ENCODE measurements around the gene FGFBP2. TPM values are rescaled to one million over a fixed set of nuclear protein-coding genes. Genes with fewer than 3 reads are reported as not detected.
A peak's percentile ranks its signal among the peaks of the same experiment; 100 is the strongest.

The FGFBP2 gene
- total RNA-seq: 1 to 10 TPM; 8.6 to 8.9 TPM

- Mint-ChIP-seq H3K27me3 (no peaks in the 10 kb centered on the region), H3K4me3 (peak within 1 kb of the TSS; percentile 75), H3K27ac (peak within 1 kb of the TSS; percentile 91), H3K9me3 (no peaks in the 10 kb centered on the region), H3K36me3 (no peaks in the 10 kb centered on the region), H3K4me1 (peaks cover 36% of the 10 kb centered on the region)
- DNase-seq: peak; percentile 83
Observed at GRCh38 chr4:15963001-15963451, at the start of gene FGFBP2. FGFBP2 (minus strand) TSS chr4:15963175; CDS start chr4:15963129, 46 bp downstream.

DNA sequence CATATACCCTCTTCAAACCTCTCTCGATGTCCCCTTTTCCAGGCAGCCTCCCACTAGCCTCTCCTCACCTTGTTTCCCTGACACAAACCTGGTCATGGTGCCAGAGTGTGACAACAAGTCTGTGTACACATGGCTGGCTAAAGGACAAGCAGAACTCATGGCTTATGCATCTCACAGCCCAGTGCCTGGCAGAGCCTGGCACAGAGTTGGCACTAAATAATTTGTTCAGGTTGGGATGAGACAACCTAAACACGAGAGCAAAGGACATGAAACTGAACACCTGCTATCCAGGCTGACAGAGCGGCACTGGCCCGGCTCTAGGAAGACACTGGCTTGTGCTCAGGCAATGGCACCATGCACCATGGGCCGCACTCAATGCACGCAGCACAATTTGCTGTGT, 48.2 kb upstream of the FGFBP2 start:
- H3K4me1 Mint-ChIP-seq: no peaks in the 10 kb centered on the region
- no peak overlapping the region for H3K27ac Mint-ChIP-seq
- peaks cover 5% of the 10 kb centered on the region for H3K27me3 Mint-ChIP-seq
- no peak overlapping the region for H3K4me3 Mint-ChIP-seq
- no peaks in the 10 kb centered on the region for H3K9me3 Mint-ChIP-seq
- DNase-seq: no peak
- H3K36me3 Mint-ChIP-seq: no peaks in the 10 kb centered on the region

- DNase-seq: no peak
- H3K4me3 Mint-ChIP-seq: no peak overlapping the region
- H3K4me1 Mint-ChIP-seq: no peaks in the 10 kb centered on the region
- no peaks in the 10 kb centered on the region for H3K36me3 Mint-ChIP-seq
- no peak overlapping the region for H3K27ac Mint-ChIP-seq
- H3K9me3 Mint-ChIP-seq: no peaks in the 10 kb centered on the region
- peaks cover 5% of the 10 kb centered on the region for H3K27me3 Mint-ChIP-seq
Observed at GRCh38 chr4:16009153-16009552, 46.2 kb upstream of the FGFBP2 start.

- Mint-ChIP-seq H3K36me3 (no peaks in the 10 kb centered on the region), H3K27me3 (peaks cover 5% of the 10 kb centered on the region), H3K4me1 (no peaks in the 10 kb centered on the region), H3K9me3 (no peaks in the 10 kb centered on the region), H3K4me3 (no peak overlapping the region), H3K27ac (no peak overlapping the region)
- DNase-seq: no peak
Observed at GRCh38 chr4:16007471-16008095, 44.6 kb upstream of the FGFBP2 start.

DNA sequence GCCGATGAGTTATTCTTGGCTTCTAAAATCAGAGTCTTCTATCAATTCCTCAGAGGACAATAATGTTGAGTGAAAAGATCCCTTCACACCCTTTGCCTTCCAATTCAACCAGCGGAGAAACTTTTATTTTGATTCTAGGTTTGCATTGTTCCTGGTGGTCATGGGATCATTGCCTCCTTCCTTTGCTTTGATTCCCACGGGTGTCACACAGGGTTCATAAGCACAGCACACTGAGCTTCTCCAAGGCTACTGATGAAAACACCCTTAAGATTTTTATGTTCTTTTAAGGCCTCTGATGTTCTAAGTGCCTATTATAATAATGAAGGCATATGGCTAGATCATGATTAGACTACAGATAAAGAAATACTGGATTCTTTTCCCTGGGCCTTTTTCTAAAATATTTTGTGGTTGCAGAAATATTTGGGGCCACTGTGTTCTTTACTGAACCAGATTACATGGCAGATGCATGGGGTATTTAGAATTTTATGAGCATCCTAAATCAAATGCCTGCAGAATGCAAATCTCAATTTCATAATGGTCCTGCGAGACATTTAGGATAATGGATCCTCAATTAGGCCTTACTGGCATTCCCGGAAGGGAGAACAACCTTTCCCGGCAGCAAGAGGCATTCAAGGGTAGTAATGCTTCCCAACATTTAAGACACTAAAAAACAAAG, 43.9 kb upstream of the FGFBP2 start:
- Mint-ChIP-seq H3K27ac (no peak overlapping the region), H3K27me3 (peaks cover 5% of the 10 kb centered on the region), H3K36me3 (no peaks in the 10 kb centered on the region), H3K4me1 (no peaks in the 10 kb centered on the region), H3K4me3 (no peak overlapping the region), H3K9me3 (no peaks in the 10 kb centered on the region)
- DNase-seq: no peak

GRCh38 chr4:16005676-16006075, 42.7 kb upstream of the FGFBP2 start:
- Mint-ChIP-seq H3K4me3 (no peak overlapping the region), H3K36me3 (no peaks in the 10 kb centered on the region), H3K9me3 (no peaks in the 10 kb centered on the region), H3K27me3 (no peaks in the 10 kb centered on the region), H3K27ac (no peak overlapping the region), H3K4me1 (no peaks in the 10 kb centered on the region)
- DNase-seq: no peak

DNA sequence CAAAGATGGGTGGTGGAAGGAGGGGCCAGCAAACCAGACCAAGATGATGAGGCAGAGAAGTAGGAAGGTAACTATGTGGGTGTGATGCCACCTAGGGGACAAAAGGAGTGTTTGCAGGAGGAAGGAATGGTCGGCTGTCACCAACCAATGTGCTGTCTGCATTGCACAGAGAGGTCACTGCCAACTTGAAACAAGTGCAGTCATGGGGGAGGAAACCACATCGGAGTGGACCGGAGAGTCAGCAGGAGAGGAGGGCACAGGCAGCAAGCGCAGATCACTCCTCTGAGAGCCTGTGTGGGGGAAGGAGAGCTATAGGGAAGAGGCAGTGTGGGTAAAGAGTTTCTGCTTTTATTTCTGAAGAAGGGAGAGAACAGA, 38.5 kb upstream of the FGFBP2 start:
- H3K27me3 Mint-ChIP-seq: no peaks in the 10 kb centered on the region
- H3K27ac Mint-ChIP-seq: no peak overlapping the region
- H3K9me3 Mint-ChIP-seq: no peaks in the 10 kb centered on the region
- peaks cover 4% of the 10 kb centered on the region for H3K4me1 Mint-ChIP-seq
- DNase-seq: peak; percentile 36
- H3K4me3 Mint-ChIP-seq: no peak overlapping the region
- H3K36me3 Mint-ChIP-seq: no peaks in the 10 kb centered on the region

- Mint-ChIP-seq H3K27me3 (no peaks in the 10 kb centered on the region), H3K36me3 (no peaks in the 10 kb centered on the region)
Observed at GRCh38 chr4:16000708-16001483, 37.9 kb upstream of the FGFBP2 start.

GRCh38 chr4:15996773-15997172, 33.8 kb upstream of the FGFBP2 start:
- no peak for DNase-seq
- Mint-ChIP-seq H3K4me1 (peaks cover 7% of the 10 kb centered on the region), H3K9me3 (no peaks in the 10 kb centered on the region), H3K27me3 (no peaks in the 10 kb centered on the region), H3K36me3 (no peaks in the 10 kb centered on the region), H3K27ac (no peak overlapping the region), H3K4me3 (no peak overlapping the region)

More at GRCh38 chr4:16000708-16001483, 37.9 kb upstream of the FGFBP2 start:
- Mint-ChIP-seq H3K9me3 (no peaks in the 10 kb centered on the region), H3K4me1 (peaks cover 4% of the 10 kb centered on the region), H3K4me3 (no peak overlapping the region), H3K27ac (no peak overlapping the region)
- no peak for DNase-seq

GRCh38 chr4:15995826-15996225, 32.9 kb upstream of the FGFBP2 start:
- Mint-ChIP-seq H3K4me1 (peaks cover 10% of the 10 kb centered on the region), H3K36me3 (no peaks in the 10 kb centered on the region), H3K4me3 (no peak overlapping the region), H3K27ac (no peak overlapping the region), H3K27me3 (peaks cover 4% of the 10 kb centered on the region), H3K9me3 (no peaks in the 10 kb centered on the region)
- no peak for DNase-seq

GRCh38 chr4:15992167-15992485, 29.2 kb upstream of the FGFBP2 start:
- H3K27me3 Mint-ChIP-seq: peaks cover 4% of the 10 kb centered on the region
- no peak for DNase-seq
- H3K36me3 Mint-ChIP-seq: no peaks in the 10 kb centered on the region
- H3K27ac Mint-ChIP-seq: no peak overlapping the region
- no peaks in the 10 kb centered on the region for H3K9me3 Mint-ChIP-seq
- H3K4me3 Mint-ChIP-seq: no peak overlapping the region
- peaks cover 11% of the 10 kb centered on the region for H3K4me1 Mint-ChIP-seq

DNA sequence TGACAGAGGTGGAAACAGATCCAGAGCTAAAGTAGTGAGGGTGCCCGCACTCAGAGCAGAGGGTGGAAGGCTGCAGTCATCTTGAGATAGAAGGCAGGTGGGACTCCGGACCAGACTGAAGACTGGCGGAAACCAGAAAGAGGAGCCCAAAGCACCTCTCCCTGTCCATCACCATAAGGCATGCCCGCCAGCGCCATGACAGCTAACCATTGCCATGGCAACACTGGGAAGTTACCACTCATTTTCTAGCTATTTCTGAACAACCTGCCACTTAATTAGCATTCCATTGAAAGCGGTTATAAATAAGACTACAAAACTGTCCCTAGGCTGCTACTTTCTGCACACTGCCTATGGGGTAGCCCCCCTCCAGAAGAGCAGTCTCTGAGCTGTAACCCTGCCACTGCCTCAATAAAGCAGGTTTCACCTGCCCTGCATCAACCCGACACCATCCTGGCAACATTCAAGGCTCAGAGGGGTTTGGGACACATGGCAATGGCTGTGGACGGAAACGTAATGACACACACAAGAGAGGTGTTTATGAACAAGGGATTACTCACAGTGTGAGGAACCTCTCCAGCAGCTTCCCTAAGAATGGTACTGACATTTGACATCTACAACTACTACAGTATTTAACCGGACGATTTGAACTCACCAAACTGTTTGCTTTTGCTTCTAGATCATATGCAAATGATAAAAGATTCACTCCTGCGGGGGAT, 27.8 kb upstream of the FGFBP2 start:
- Mint-ChIP-seq H3K4me3 (no peak overlapping the region), H3K4me1 (peaks cover 7% of the 10 kb centered on the region), H3K9me3 (no peaks in the 10 kb centered on the region), H3K27ac (no peak overlapping the region), H3K27me3 (peaks cover 4% of the 10 kb centered on the region), H3K36me3 (no peaks in the 10 kb centered on the region)
- no peak for DNase-seq

GRCh38 chr4:15989424-15989823, 26.4 kb upstream of the FGFBP2 start:
- no peak overlapping the region for H3K4me3 Mint-ChIP-seq
- H3K27me3 Mint-ChIP-seq: peaks cover 4% of the 10 kb centered on the region
- peaks cover 7% of the 10 kb centered on the region for H3K4me1 Mint-ChIP-seq

DNA sequence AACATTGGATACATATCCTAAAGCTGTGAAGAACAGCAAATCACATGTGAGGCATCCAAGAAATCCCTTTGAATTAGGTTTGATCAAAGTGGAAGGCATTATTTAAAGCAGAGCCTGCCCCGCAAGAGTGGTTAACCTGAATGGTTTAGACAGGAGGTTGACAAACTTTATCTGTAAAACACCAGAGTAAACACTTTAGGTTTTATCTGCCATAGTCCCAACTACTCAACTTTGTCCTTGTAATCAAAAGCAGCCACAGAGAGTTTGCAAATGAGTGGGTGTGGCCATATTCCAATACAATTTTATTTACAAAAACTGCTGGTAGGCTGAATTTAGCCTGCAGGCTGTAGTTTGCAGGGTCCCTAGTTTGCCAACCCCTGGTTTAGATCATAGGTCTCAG, 25.2 kb upstream of the FGFBP2 start:
- Mint-ChIP-seq H3K27ac (no peak overlapping the region), H3K9me3 (no peaks in the 10 kb centered on the region), H3K4me3 (no peak overlapping the region), H3K4me1 (peaks cover 7% of the 10 kb centered on the region), H3K36me3 (no peaks in the 10 kb centered on the region), H3K27me3 (peaks cover 4% of the 10 kb centered on the region)
- DNase-seq: no peak

More at GRCh38 chr4:15989424-15989823, 26.4 kb upstream of the FGFBP2 start:
- H3K36me3 Mint-ChIP-seq: no peaks in the 10 kb centered on the region
- no peaks in the 10 kb centered on the region for H3K9me3 Mint-ChIP-seq
- H3K27ac Mint-ChIP-seq: no peak overlapping the region
- DNase-seq: no peak

DNA sequence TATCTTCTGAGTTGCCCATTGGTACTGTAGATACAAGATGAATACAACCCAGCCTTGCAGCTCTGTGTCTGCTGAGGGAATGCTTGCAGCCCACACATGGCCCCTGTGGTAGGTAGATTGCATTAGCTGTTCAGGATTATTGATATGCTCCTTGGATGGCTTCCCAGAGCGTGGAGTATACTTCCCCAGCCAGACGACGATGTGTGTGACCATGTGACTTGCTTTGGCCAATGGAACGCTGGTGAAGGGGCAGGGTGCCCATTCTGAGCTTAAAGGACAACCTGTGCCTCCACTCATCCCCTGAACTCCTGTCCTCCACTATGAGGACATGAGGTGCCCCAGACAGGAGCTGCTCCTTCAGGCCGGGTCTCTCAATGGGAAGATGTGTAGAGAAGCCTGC, 23.9 kb upstream of the FGFBP2 start:
- no peaks in the 10 kb centered on the region for H3K9me3 Mint-ChIP-seq
- H3K4me1 Mint-ChIP-seq: peaks cover 5% of the 10 kb centered on the region
- no peak overlapping the region for H3K4me3 Mint-ChIP-seq
- peaks cover 7% of the 10 kb centered on the region for H3K27me3 Mint-ChIP-seq
- H3K36me3 Mint-ChIP-seq: no peaks in the 10 kb centered on the region
- H3K27ac Mint-ChIP-seq: no peak overlapping the region
- no peak for DNase-seq
